Natural killer cell (primary cell): ENCODE data around the gene SERPINE1. TPM values are rescaled to one million over a fixed set of nuclear protein-coding genes. Genes with fewer than 3 reads are reported as not detected.

Experiments used
- ATAC-seq, 3 donors: fragments of 150-1000 bp in 2 of 3; fragments of 200-7000 bp in 1 of 3; cut with Tn5 transposase; 1 replicate in 1 of 3; 2 replicates in 2 of 3; pipeline ENCODE4 v1.10.0; 2021; ENCODE audit warnings: mild to moderate bottlenecking in 2 of 3, moderate library complexity in 2 of 3
- DNase-seq, 2 donors: peaks; one replicate each; pipeline versions ENCODE4 v3.0.0 to v3.0.0-alpha.2; 2013 to 2021; ENCODE audit warnings: mixed read lengths in 1 of 2
- H3K27ac ChIP-seq: one replicate; pipeline ENCODE4 v1.5.1; 2013; ENCODE audit warnings: mild to moderate bottlenecking, low read length
- H3K27me3 ChIP-seq: one replicate; pipeline ENCODE4 v1.6.1; 2013; ENCODE audit warnings: low read length; ENCODE audit not compliant: control insufficient read depth, insufficient read depth
- H3K36me3 ChIP-seq: one replicate; pipeline ENCODE4 v1.6.1; 2013; ENCODE audit warnings: low read length; ENCODE audit not compliant: control insufficient read depth, insufficient read depth
- H3K4me1 ChIP-seq: one replicate; pipeline ENCODE4 v1.6.1; 2013; ENCODE audit warnings: low read length; ENCODE audit not compliant: control insufficient read depth, insufficient read depth
- H3K4me3 ChIP-seq: one replicate; pipeline ENCODE4 v1.5.1; 2013; ENCODE audit warnings: low read length
- H3K9me3 ChIP-seq: one replicate; pipeline ENCODE4 v1.6.1; 2013; ENCODE audit warnings: low read length; ENCODE audit not compliant: control insufficient read depth, insufficient read depth
- H3K27ac Mint-ChIP-seq, 2 donors: one replicate each; pipeline ENCODE4 v1.8.0; 2022; ENCODE audit warnings: mild to moderate bottlenecking in 2 of 2, mixed read lengths in 2 of 2, moderate library complexity in 1 of 2
- H3K27me3 Mint-ChIP-seq, 2 donors: one replicate each; pipeline ENCODE4 v1.8.0; 2022; ENCODE audit warnings: low read depth in 2 of 2, mixed read lengths in 2 of 2
- H3K36me3 Mint-ChIP-seq: one replicate; pipeline ENCODE4 v1.8.0; 2022; ENCODE audit warnings: mixed read lengths
- H3K4me1 Mint-ChIP-seq, 2 donors: one replicate each; pipeline ENCODE4 v1.8.0; 2022; ENCODE audit warnings: mixed read lengths in 2 of 2
- H3K4me3 Mint-ChIP-seq: one replicate; pipeline ENCODE4 v1.8.0; 2022; ENCODE audit warnings: mild to moderate bottlenecking, moderate library complexity, mixed read lengths
- H3K9me3 Mint-ChIP-seq, 2 donors: one replicate each; pipeline ENCODE4 v1.8.0; 2022; ENCODE audit warnings: mixed read lengths in 2 of 2
- WGBS: methylation state at CpG from one replicate; pipeline ENCODE4 v1.1.7; 2013; ENCODE audit warnings: missing lambda C conversion rate; ENCODE audit not compliant: insufficient coverage; 5-methylcytosine and 5-hydroxymethylcytosine counted together
- intact Hi-C: fragments of 100-400 bp; cut with micrococcal nuclease; formaldehyde crosslinking; loops from one replicate; pipeline ENCODE4 v1.14.2; 2022
- total RNA-seq, 4 donors: library from RNA; stranded (reverse); fragments of 120-200 nt in 1 of 4; gene quantifications; one replicate each; pipeline versions ENCODE4 v1.2.3 to v1.2.4, GENCODE V29; 2013 to 2022
- TF ChIP-seq, protein P1 (sequence below): fragments of 200-600 bp; IDR thresholded peaks from one replicate; pipeline ENCODE4 v1.8.0; 2022; ENCODE audit warnings: antibody characterized with exemption

SERPINE1 gene
- total RNA-seq, 3 donors from 2014 or later (not counting 1 experiment from before 2014, with no cell fraction given): 0.48 to 5.5 (median 1.1) TPM

GRCh38 chr7:101162551-101163278, 35.8 kb downstream of the SERPINE1 start:
- peaks cover 34% of the 10 kb centered on the region for H3K4me1 ChIP-seq
- peaks cover 20 to 29% of the 10 kb centered on the region in 2 donors for H3K27me3 Mint-ChIP-seq
- TF ChIP-seq, protein P1, sequence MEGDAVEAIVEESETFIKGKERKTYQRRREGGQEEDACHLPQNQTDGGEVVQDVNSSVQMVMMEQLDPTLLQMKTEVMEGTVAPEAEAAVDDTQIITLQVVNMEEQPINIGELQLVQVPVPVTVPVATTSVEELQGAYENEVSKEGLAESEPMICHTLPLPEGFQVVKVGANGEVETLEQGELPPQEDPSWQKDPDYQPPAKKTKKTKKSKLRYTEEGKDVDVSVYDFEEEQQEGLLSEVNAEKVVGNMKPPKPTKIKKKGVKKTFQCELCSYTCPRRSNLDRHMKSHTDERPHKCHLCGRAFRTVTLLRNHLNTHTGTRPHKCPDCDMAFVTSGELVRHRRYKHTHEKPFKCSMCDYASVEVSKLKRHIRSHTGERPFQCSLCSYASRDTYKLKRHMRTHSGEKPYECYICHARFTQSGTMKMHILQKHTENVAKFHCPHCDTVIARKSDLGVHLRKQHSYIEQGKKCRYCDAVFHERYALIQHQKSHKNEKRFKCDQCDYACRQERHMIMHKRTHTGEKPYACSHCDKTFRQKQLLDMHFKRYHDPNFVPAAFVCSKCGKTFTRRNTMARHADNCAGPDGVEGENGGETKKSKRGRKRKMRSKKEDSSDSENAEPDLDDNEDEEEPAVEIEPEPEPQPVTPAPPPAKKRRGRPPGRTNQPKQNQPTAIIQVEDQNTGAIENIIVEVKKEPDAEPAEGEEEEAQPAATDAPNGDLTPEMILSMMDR: no peak
- intact Hi-C loops: no loop called here
- H3K4me1 Mint-ChIP-seq: peaks cover 12 to 26% of the 10 kb centered on the region in 2 donors
- ATAC-seq (no peak), DNase-seq (peak in 1 of 2 donors; percentile 37)
- H3K36me3 ChIP-seq: no peaks in the 10 kb centered on the region
- WGBS: 1% methylated on average over 70 of the region's 74 CpGs
- no peak overlapping the region for H3K27ac ChIP-seq
- peak overlapping the region; percentile 87 for H3K4me3 Mint-ChIP-seq
- H3K36me3 Mint-ChIP-seq: no peaks in the 10 kb centered on the region
- no peaks in the 10 kb centered on the region for H3K9me3 Mint-ChIP-seq
- no peak overlapping the region for H3K4me3 ChIP-seq
- peaks cover 41% of the 10 kb centered on the region for H3K27me3 ChIP-seq
- H3K27ac Mint-ChIP-seq: no peak overlapping the region
- H3K9me3 ChIP-seq: peaks cover 5% of the 10 kb centered on the region

GRCh38 chr7:101163279-101164070, 36.6 kb downstream of the SERPINE1 start:
- no peak overlapping the region for H3K27ac ChIP-seq
- intact Hi-C loops: no loop called here
- H3K9me3 ChIP-seq: peaks cover 5% of the 10 kb centered on the region
- no peak overlapping the region for H3K27ac Mint-ChIP-seq
- H3K4me3 Mint-ChIP-seq: peak overlapping the region; percentile 83
- no peaks in the 10 kb centered on the region for H3K36me3 ChIP-seq
- H3K4me1 ChIP-seq: peaks cover 34% of the 10 kb centered on the region
- H3K4me3 ChIP-seq: peak overlapping the region; percentile 23
- peaks cover 27 to 34% of the 10 kb centered on the region in 2 donors for H3K27me3 Mint-ChIP-seq
- ATAC-seq: no peak
- DNase-seq: peak in 1 of 2 donors; percentile 53
- peaks cover 48% of the 10 kb centered on the region for H3K27me3 ChIP-seq
- H3K4me1 Mint-ChIP-seq: peaks cover 12 to 30% of the 10 kb centered on the region in 2 donors
- no peaks in the 10 kb centered on the region for H3K9me3 Mint-ChIP-seq
- TF ChIP-seq, protein P1: no peak
- under 1% methylated on average over 92 of the region's 92 CpGs for WGBS
- H3K36me3 Mint-ChIP-seq: no peaks in the 10 kb centered on the region

DNA sequence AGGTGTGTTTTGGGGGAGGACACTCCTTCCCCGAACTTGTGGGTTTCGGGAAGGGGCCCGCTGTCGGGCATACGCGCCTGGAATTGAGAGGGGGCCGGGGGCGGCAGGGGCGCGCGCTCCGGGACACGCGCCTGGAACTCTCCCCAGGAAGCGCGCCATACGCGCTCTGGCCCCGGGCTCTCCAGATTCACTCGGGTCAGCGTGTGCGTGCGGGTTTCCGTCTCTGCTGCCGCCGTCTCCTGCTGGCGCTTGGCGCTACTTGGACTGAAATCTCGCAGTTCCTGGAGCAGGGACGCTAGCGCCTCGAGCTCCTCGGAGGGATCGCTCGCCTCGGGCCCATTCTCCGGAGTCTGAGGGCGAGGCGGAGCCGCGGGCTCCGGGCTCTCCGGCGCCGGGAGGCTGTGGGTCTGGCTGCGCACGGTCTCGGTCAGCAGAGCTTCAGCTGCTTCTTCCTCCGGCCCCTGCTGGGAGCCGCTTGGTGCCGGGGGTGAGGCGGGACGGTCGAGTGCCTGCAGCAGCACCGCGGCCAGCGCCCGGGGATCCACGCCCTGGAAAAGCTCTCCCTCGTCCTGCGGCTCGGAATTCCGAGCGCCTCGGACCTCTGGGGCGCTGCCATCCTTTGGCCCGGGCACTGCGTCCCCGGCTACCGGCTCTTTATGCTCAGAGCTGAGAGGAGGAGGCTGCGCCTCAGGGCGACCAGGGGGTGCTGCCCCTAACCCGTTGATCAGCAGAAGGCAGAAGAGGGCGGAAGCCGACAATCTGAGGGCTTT, 37.4 kb downstream of the SERPINE1 start:
- intact Hi-C loops: no loop called here
- Histone ChIP-seq H3K27me3 (peaks cover 49% of the 10 kb centered on the region), H3K9me3 (peaks cover 5% of the 10 kb centered on the region), H3K36me3 (no peaks in the 10 kb centered on the region), H3K4me1 (peaks cover 34% of the 10 kb centered on the region), H3K4me3 (no peak overlapping the region), H3K27ac (no peak overlapping the region)
- TF ChIP-seq, protein P1: no peak
- Mint-ChIP-seq H3K36me3 (no peaks in the 10 kb centered on the region), H3K4me1 (peaks cover 14 to 38% of the 10 kb centered on the region in 2 donors), H3K4me3 (peak overlapping the region; percentile 42), H3K9me3 (no peaks in the 10 kb centered on the region), H3K27ac (no peak overlapping the region), H3K27me3 (peaks cover 35 to 40% of the 10 kb centered on the region in 2 donors)
- no peak for ATAC-seq
- peak in 1 of 2 donors; percentile 42 for DNase-seq
- WGBS: 5% methylated on average over 75 of the region's 75 CpGs
